Ramos (cell line): ENCODE measurements around the gene ARID1B.

ENCODE experiments used
- in situ Hi-C: fragments of 300-500 bp; cut with MboI; formaldehyde crosslinking; loops from one replicate; pipeline ENCODE4 v1.14.3; 2022; ENCODE audit warnings: low sequenced_read_pairs; ENCODE audit not compliant: unreplicated experiment

The ARID1B gene

GRCh38 chr6:156848533-156848932 lies 71.4 kb downstream of the ARID1B start:
- in situ Hi-C loops, result no loop called here

- in situ Hi-C loops, result no loop called here
Measured at GRCh38 chr6:156849806-156850205, 72.6 kb downstream of the ARID1B start.

- in situ Hi-C loops, result no loop called here
Measured at GRCh38 chr6:156850353-156850752, 73.2 kb downstream of the ARID1B start.

GRCh38 chr6:156851454-156851921 lies 74.3 kb downstream of the ARID1B start:
- in situ Hi-C loops, result no loop called here

- in situ Hi-C loops, result no loop called here
Measured at GRCh38 chr6:156852147-156852857, 75.1 kb downstream of the ARID1B start.

- in situ Hi-C loops, result no loop called here
Measured at GRCh38 chr6:156852858-156853216, 75.7 kb downstream of the ARID1B start.

GRCh38 chr6:156853733-156854132 lies 76.6 kb downstream of the ARID1B start:
- in situ Hi-C loops, result no loop called here

- in situ Hi-C loops, result no loop called here
Measured at GRCh38 chr6:156854466-156855161, 77.4 kb downstream of the ARID1B start.

GRCh38 chr6:156857573-156857972 lies 80.4 kb downstream of the ARID1B start:
- in situ Hi-C loops, result no loop called here

GRCh38 chr6:156859686-156860085 lies 82.5 kb downstream of the ARID1B start:
- in situ Hi-C loops, result no loop called here

- in situ Hi-C loops, result no loop called here
Measured at GRCh38 chr6:156862711-156863110, 85.5 kb downstream of the ARID1B start.

GRCh38 chr6:156863504-156863903 lies 86.3 kb downstream of the ARID1B start:
- in situ Hi-C loops, result no loop called here

- in situ Hi-C loops, result no loop called here
Measured at GRCh38 chr6:156864557-156864956, 87.4 kb downstream of the ARID1B start.

GRCh38 chr6:156865019-156865629 lies 87.9 kb downstream of the ARID1B start:
- in situ Hi-C loops, result no loop called here

- in situ Hi-C loops, result no loop called here
Measured at GRCh38 chr6:156866220-156867015, 89.2 kb downstream of the ARID1B start.

- in situ Hi-C loops, result no loop called here
Measured at GRCh38 chr6:156867121-156867520, 89.9 kb downstream of the ARID1B start.

GRCh38 chr6:156868385-156868784 lies 91.2 kb downstream of the ARID1B start:
- in situ Hi-C loops, result no loop called here

- in situ Hi-C loops, result no loop called here
Measured at GRCh38 chr6:156869980-156870398, 92.8 kb downstream of the ARID1B start.

- in situ Hi-C loops, result no loop called here
Measured at GRCh38 chr6:156870924-156871539, 93.9 kb downstream of the ARID1B start.

- in situ Hi-C loops, result no loop called here
Measured at GRCh38 chr6:156872903-156873302, 95.7 kb downstream of the ARID1B start.
